ENCODE results near the gene PCDHGA10.
"Not testable (repeated sequence)": the region's sequence is repeated elsewhere in the genome, so short reads cannot be mapped to it uniquely, and the experiment has no call there.

The PCDHGA10 gene

DNA sequence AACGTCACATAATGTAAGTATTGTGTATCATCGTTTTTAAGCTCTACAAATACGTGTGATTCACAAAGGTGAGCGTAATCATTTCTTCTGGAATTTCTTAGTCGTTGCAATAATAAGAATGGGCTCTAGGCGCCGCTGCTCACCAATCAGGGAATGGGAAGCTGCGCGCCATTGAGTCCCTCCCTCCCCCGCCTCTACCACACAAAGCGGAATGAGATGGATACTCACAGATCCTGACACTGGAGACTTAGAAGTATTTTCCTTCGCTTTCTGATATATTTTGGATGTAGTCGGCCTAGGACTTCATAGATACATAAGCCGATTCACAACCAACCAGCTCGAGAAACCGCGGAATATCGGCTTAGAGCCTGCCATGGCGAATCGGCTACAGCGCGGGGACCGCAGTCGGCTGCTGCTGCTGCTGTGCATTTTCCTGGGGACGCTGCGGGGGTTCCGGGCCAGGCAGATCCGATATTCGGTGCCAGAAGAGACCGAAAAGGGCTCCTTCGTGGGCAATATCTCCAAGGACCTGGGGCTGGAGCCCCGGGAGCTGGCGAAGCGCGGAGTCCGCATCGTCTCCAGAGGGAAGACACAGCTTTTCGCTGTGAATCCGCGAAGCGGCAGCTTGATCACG, 8.2 kb downstream of the PCDHGA10 start, which contains the start of gene PCDHGA11:
PCDHGA11 (plus strand) TSS at position 197 of the 634 bp plus-strand sequence; CDS start at position 374, 177 bp downstream.
- peak; percentile 56 for DNase-seq (ENCODE audit: low spot score)

DNA sequence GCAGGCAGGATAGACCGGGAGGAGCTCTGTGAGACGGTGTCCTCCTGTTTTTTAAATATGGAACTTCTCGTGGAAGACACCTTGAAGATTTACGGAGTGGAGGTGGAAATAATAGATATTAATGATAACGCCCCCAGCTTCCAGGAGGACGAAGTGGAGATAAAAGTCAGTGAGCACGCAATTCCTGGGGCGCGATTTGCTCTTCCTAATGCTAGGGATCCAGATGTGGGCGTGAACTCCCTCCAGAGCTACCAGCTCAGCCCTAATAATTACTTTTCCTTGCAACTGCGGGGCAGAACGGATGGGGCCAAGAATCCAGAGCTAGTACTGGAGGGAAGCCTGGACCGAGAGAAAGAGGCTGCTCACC, 8.7 kb downstream of the PCDHGA10 start:
- DNase-seq (ENCODE audit: low spot score): no peak

DNA sequence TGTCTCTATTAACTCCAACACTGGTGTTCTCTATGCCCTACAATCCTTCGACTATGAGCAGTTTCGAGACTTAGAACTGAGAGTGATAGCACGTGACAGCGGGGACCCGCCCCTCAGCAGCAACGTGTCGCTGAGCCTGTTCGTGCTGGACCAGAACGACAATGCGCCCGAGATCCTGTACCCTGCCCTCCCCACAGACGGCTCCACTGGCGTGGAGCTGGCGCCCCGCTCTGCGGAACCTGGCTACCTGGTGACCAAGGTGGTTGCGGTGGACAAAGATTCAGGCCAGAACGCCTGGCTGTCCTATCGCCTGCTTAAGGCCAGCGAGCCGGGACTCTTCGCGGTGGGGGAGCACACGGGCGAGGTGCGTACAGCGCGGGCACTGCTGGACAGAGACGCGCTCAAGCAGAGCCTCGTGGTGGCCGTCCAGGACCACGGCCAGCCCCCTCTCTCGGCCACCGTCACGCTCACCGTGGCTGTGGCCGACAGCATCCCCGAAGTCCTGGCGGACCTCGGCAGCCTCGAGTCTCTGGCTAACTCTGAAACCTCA, 10.0 kb downstream of the PCDHGA10 start:
- no peak for DNase-seq (ENCODE audit: low spot score)

DNA sequence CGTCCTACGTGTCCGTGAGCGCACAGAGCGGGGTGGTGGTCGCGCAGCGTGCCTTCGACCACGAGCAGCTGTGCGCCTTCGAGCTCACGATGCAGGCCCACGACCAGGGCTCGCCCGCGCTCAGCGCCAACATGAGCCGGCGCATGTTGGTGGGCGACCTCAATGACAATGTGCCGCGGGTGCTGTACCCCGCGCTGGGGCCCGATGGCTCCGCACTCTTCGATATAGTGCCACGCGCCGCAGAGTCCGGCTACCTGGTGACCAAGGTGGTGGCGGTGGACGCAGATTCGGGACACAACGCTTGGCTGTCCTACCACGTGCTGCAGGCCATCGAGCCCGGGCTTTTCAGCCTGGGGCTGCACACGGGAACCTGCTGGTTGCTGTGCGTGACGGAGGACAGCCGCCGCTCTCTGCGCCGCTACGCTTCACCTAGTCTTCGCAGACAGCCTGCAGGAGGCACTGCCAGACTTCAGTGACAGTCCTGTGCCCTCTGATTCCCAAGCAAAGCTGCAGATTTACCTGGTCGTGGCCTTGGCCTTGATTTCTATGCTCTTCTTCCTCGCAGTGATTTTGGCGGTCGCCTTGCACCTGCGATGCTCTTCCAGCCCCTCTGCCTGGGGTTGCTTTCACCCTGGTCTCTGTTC, 15.1 kb downstream of the PCDHGA10 start:
- no peak for DNase-seq (ENCODE audit: low spot score)

DNA sequence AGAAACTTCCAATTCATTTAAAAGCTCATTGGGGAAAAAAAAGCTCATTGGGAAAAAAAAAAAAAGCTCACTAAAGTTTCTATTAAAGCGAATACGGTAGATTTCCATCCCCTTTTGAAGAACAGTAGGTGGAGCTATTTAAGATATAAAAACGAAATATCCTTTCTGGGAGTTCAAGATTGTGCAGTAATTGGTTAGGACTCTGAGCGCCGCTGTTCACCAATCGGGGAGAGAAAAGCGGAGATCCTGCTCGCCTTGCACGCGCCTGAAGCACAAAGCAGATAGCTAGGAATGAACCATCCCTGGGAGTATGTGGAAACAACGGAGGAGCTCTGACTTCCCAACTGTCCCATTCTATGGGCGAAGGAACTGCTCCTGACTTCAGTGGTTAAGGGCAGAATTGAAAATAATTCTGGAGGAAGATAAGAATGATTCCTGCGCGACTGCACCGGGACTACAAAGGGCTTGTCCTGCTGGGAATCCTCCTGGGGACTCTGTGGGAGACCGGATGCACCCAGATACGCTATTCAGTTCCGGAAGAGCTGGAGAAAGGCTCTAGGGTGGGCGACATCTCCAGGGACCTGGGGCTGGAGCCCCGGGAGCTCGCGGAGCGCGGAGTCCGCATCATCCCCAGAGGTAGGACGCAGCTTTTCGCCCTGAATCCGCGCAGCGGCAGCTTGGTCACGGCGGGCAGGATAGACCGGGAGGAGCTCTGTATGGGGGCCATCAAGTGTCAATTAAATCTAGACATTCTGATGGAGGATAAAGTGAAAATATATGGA, 17.7 kb downstream of the PCDHGA10 start, which contains the start of gene PCDHGA12:
PCDHGA12 (plus strand) TSS at position 176 of the 782 bp plus-strand sequence; CDS start at position 429, 253 bp downstream.
- peak; percentile 65 for DNase-seq (ENCODE audit: low spot score)

DNA sequence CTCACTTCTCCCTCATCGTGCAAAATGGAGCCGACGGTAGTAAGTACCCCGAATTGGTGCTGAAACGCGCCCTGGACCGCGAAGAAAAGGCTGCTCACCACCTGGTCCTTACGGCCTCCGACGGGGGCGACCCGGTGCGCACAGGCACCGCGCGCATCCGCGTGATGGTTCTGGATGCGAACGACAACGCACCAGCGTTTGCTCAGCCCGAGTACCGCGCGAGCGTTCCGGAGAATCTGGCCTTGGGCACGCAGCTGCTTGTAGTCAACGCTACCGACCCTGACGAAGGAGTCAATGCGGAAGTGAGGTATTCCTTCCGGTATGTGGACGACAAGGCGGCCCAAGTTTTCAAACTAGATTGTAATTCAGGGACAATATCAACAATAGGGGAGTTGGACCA, 18.5 kb downstream of the PCDHGA10 start:
- no peak for DNase-seq (ENCODE audit: low spot score)

DNA sequence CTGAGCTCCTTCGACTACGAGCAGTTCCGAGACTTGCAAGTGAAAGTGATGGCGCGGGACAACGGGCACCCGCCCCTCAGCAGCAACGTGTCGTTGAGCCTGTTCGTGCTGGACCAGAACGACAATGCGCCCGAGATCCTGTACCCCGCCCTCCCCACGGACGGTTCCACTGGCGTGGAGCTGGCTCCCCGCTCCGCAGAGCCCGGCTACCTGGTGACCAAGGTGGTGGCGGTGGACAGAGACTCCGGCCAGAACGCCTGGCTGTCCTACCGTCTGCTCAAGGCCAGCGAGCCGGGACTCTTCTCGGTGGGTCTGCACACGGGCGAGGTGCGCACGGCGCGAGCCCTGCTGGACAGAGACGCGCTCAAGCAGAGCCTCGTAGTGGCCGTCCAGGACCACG, 19.5 kb downstream of the PCDHGA10 start:
- DNase-seq (ENCODE audit: low spot score): not testable (repeated sequence)

DNA sequence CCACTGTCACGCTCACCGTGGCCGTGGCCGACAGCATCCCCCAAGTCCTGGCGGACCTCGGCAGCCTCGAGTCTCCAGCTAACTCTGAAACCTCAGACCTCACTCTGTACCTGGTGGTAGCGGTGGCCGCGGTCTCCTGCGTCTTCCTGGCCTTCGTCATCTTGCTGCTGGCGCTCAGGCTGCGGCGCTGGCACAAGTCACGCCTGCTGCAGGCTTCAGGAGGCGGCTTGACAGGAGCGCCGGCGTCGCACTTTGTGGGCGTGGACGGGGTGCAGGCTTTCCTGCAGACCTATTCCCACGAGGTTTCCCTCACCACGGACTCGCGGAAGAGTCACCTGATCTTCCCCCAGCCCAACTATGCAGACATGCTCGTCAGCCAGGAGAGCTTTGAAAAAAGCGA, 19.9 kb downstream of the PCDHGA10 start:
- DNase-seq (ENCODE audit: low spot score): not testable (repeated sequence)

DNA sequence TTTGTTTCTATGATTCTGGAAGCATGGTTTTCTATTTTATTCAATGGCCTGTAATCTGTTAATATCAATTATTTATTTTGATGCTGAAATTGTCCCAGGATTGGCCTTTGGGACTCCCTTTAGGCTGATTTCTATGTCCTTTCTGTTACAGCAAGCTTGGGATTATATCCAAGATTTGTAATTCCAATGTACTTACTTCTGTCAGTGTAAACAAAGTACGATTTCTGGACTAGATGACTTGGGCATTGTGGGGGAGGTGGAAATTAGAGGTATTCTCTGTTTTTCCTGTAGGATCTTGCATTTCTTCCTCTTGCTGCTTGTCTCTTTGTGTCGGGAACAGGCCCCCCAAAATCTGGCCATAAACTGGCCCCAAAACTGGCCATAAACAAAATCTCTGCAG, 21.2 kb downstream of the PCDHGA10 start:
- no peak for DNase-seq (ENCODE audit: low spot score)

DNA sequence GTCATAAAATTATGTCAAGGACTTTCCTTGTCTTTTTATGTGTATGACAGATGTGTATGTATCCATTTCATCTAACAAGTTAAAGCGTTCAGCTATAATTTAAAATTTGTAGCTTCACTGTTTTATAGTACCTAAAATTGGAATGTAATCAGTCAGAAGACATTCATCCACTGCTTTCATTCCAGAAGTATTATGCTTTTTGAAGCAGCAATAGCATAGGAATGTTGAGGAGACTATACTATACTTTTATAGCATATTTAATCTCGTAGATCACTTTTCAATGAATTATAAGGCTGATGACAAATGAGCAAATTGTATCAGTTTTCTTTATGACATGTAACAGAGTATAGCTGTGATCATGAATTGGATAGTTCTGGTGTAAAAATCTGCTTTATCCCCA, 24.4 kb downstream of the PCDHGA10 start:
- DNase-seq (ENCODE audit: low spot score): no peak

DNA sequence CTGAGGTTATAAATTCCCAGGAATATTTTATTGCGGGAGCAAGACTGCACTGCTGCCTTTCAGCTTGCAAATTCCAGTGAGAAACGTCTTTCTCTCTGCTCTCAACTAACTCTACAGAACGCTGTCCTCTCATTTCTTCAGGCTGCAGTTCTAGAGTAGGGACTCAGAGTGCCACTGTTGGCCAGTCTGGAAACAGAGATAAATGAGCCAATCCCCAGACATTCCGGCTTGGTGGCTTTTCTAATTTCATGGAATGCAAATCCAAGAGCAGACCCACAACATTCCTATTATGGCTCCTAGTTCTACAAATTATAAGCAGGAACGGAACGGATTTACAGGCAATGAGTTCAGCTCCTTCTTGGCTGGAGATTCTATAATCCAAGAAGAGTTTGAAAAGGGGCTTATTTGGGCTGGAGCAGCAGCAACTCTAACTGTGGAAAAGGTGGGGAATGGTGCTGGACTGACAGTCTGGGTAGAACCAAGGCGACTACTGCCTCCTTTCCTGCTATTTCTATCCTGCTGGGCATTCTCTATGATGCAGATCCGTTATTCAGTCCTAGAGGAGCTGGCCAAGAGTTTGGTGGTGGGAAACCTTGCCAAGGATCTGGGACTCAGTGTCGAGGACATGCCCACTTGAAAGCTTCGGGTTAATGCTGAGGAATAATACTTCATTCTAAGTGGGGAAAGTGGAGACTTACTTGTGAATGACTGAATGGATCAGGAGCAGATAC, 26.8 kb downstream of the PCDHGA10 start:
- peak; percentile 3 for DNase-seq (ENCODE audit: low spot score)

DNA sequence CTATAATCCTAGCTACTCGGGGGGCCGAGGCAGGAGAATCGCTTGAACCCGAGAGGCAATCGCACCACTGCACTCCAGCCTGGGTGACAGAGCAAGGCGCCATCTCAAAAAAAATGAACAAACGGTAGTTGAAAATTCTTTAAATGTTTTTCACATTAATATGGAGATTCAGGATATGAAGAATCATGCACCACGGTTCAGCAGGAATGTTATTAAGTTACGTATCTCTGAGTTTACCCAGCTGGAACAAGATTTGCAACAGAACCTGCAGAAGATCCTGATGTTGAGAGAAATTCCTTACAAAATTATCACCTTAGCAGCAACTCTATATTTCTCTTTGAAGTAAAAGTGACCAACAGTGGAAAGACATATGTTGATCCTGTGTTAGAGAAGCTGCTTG, 27.6 kb downstream of the PCDHGA10 start:
- peak; percentile 25 for DNase-seq (ENCODE audit: low spot score)

DNA sequence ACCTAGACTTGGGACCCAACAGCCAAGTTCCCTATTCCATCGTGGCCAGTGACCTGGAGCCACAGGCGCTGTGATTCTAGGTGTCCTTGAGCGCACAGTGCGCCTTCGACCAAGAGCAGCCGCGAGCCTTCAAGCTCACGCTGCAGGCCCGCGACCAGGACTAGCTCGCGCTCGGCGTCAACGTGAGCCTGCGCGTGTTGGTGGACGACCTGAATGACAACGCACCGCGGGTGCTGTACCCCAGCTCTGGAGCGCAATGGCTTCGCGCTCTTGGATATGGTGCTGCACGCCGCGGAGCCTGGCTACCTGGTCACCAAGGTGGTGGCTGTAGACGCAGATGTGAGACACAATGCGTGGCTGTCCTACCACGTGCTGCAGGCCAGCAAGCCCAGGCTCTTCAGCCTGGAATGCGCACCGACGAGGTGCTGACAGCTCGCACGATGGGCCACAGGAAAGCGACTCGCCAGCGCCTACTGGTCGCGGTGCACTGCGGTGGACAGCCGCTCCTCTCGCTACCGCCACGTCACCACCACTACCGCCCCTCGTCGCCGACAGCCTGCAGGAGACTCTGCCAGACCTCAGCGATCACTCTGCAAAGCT, 28.9 kb downstream of the PCDHGA10 start:
- DNase-seq (ENCODE audit: low spot score): no peak

DNA sequence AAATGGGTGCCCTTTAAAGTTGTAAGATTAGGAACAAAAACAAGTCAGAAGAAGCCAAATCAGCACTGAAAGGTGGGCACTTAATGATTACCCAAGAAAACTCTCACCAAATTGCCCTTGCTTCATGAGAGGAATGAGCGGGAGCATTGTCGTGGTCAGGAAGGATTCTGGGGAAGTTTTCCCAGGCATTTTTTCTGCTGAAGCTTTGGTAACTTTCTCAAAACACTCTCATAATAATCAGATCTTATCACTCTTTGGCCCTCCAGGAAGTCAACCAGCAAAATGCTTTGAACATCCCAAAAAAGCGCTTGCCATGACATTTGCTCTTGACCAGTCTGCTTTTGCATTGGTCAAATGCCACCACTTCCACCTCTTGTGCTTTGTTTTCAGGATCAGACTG, 52.6 kb downstream of the PCDHGA10 start:
- peak; percentile 33 for DNase-seq (ENCODE audit: low spot score)

Measured in kidney tubule cell (primary cell).